ENCODE data around the gene DTL.

DNA sequence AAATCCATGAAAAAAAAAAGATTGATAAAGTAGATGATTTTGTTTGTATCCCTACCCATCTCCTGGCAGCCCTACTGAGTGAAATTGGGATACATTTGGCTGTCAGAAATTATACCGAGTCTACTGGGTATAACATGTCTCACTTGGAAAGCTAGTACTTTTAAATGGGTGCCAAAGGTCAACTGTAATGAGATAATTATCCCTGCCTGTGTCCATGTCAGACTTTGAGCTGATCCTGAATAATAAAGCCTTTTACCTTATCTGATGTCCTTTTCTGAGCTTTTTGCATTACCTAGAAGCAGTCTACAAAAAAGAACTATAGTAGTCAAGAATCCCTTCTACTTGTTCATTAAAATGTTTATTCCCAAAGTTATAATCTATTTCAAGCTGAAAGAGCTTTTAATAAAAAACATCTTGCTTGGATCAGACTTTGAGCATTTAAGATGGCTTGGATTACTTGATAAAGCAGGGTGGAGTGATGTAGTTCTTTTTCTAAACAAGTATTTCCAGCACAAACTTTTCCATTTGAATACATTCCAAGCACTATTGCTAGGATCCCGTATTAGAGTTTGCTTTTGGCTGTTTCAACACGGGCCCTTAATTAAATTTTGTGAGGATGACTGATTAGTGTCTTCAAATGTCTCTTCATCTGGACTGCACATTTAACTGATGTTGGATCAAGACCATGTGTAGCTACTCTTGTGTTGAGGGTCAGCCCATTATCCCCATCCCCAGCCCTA lies 69.2 kb downstream of the DTL start:
- no peak for TF ChIP-seq EZH2phosphoT487 (conservative IDR thresholded peaks at IDR 0.05; ENCODE audit: low read length)
- TF ChIP-seq, protein P1, sequence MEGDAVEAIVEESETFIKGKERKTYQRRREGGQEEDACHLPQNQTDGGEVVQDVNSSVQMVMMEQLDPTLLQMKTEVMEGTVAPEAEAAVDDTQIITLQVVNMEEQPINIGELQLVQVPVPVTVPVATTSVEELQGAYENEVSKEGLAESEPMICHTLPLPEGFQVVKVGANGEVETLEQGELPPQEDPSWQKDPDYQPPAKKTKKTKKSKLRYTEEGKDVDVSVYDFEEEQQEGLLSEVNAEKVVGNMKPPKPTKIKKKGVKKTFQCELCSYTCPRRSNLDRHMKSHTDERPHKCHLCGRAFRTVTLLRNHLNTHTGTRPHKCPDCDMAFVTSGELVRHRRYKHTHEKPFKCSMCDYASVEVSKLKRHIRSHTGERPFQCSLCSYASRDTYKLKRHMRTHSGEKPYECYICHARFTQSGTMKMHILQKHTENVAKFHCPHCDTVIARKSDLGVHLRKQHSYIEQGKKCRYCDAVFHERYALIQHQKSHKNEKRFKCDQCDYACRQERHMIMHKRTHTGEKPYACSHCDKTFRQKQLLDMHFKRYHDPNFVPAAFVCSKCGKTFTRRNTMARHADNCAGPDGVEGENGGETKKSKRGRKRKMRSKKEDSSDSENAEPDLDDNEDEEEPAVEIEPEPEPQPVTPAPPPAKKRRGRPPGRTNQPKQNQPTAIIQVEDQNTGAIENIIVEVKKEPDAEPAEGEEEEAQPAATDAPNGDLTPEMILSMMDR (IDR thresholded peaks at IDR 0.05; ENCODE audit: insufficient read depth, low read length, poor library complexity, severe bottlenecking) = no peak

Data from SU-DHL-6 (cell line).